ENCODE data around the gene MTMR3.

GRCh38 chr22:29912605-29913398, 29.8 kb downstream of the MTMR3 start:
- TF ChIP-seq EP300 (IDR thresholded peaks at IDR 0.05) (no peak), POLR2A (IDR thresholded peaks at IDR 0.05) (no peak)
- TF ChIP-seq, protein P1, sequence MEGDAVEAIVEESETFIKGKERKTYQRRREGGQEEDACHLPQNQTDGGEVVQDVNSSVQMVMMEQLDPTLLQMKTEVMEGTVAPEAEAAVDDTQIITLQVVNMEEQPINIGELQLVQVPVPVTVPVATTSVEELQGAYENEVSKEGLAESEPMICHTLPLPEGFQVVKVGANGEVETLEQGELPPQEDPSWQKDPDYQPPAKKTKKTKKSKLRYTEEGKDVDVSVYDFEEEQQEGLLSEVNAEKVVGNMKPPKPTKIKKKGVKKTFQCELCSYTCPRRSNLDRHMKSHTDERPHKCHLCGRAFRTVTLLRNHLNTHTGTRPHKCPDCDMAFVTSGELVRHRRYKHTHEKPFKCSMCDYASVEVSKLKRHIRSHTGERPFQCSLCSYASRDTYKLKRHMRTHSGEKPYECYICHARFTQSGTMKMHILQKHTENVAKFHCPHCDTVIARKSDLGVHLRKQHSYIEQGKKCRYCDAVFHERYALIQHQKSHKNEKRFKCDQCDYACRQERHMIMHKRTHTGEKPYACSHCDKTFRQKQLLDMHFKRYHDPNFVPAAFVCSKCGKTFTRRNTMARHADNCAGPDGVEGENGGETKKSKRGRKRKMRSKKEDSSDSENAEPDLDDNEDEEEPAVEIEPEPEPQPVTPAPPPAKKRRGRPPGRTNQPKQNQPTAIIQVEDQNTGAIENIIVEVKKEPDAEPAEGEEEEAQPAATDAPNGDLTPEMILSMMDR (IDR thresholded peaks at IDR 0.05) = no peak
